IMR-90 (cell line): ENCODE data around the gene POLD1. TPM values are rescaled to one million over a fixed set of nuclear protein-coding genes. Genes with fewer than 3 reads are reported as not detected.

ENCODE experiments used
- ATAC-seq: fragments of 200-7000 bp; cut with Tn5 transposase; 2 replicates; pipeline ENCODE4 v1.9.1; 2020; ENCODE audit warnings: low read depth, mild to moderate bottlenecking, moderate library complexity
- BruUV-seq: library from RNA; stranded (reverse); fragments of 400-500 nt; replicated peaks from 2 replicates; lab custom pipeline; 2021; lab: Mats Ljungman, UMichigan
- CTCF ChIA-PET: fragments of 300-600 bp; formaldehyde crosslinking; extraction: SDS; loops from one replicate; lab custom pipeline; 2021; ENCODE audit warnings: antibody characterized with exemption; lab: Yijun Ruan, JAX
- POLR2A ChIA-PET: fragments of 300-600 bp; sonication (Branson Sonifier 250); formaldehyde crosslinking; loops from one replicate; lab custom pipeline; 2022; ENCODE audit warnings: antibody characterized with exemption; ENCODE audit not compliant: unreplicated experiment; lab: Charles Lee
- DNase-seq: peaks from one replicate; pipeline ENCODE4 v3.0.0; 2013
- H2AFZ ChIP-seq: replicated peaks from 2 replicates; pipeline ENCODE3; 2013; ENCODE audit warnings: low read length, mild to moderate bottlenecking; ENCODE audit not compliant: poor library complexity
- H2AK5ac ChIP-seq: 2 replicates; pipeline ENCODE4 v1.6.1; 2013; ENCODE audit warnings: low read depth, low read length, inconsistent platforms
- H2AK9ac ChIP-seq: replicated peaks from 2 replicates; pipeline ENCODE3; 2013; ENCODE audit warnings: mild to moderate bottlenecking, low read depth, low read length, moderate library complexity; ENCODE audit not compliant: poor library complexity
- H2BK120ac ChIP-seq: 2 replicates; pipeline ENCODE4 v1.6.1; 2013; ENCODE audit warnings: low read depth, low read length, inconsistent platforms
- H2BK15ac ChIP-seq: 3 replicates; pipeline ENCODE4 v1.6.1; 2013; ENCODE audit warnings: low read depth, low read length, inconsistent platforms
- H2BK20ac ChIP-seq: 2 replicates; pipeline ENCODE4 v1.6.1; 2013; ENCODE audit warnings: low read depth, mild to moderate bottlenecking, inconsistent platforms, low read length, moderate library complexity
- H2BK5ac ChIP-seq: 2 replicates; pipeline ENCODE4 v1.6.1; 2013; ENCODE audit warnings: mild to moderate bottlenecking, low read depth, low read length, inconsistent platforms; ENCODE audit not compliant: poor library complexity, severe bottlenecking
- H3K14ac ChIP-seq: replicated peaks from 2 replicates; pipeline ENCODE4 v1.6.1; 2013; ENCODE audit warnings: low read depth, low read length, inconsistent platforms
- H3K18ac ChIP-seq: 2 replicates; pipeline ENCODE4 v1.6.1; 2013; ENCODE audit warnings: low read depth, low read length, control low read depth
- H3K23ac ChIP-seq: 2 replicates; pipeline ENCODE4 v1.6.1; 2013; ENCODE audit warnings: low read depth, low read length, inconsistent platforms
- H3K27ac ChIP-seq: 2 replicates; pipeline ENCODE4 v1.5.1; 2013; ENCODE audit warnings: mild to moderate bottlenecking, control low read depth, low read length; ENCODE audit not compliant: insufficient read depth
- H3K27me3 ChIP-seq: 2 replicates; pipeline ENCODE4 v1.6.1; 2013; ENCODE audit warnings: low read length; ENCODE audit not compliant: control insufficient read depth, insufficient read depth
- H3K36me3 ChIP-seq: 2 replicates; pipeline ENCODE4 v1.6.1; 2013; ENCODE audit warnings: low read length, mixed read lengths; ENCODE audit not compliant: control insufficient read depth, insufficient read depth
- H3K4ac ChIP-seq: 2 replicates; pipeline ENCODE4 v1.6.1; 2013; ENCODE audit warnings: low read depth, low read length, inconsistent platforms
- H3K4me1 ChIP-seq: 2 replicates; pipeline ENCODE4 v1.6.1; 2013; ENCODE audit warnings: low read length, mixed read lengths; ENCODE audit not compliant: control insufficient read depth, insufficient read depth
- H3K4me2 ChIP-seq: 2 replicates; pipeline ENCODE4 v1.6.1; 2013; ENCODE audit warnings: low read depth, mild to moderate bottlenecking, control low read depth, low read length, moderate library complexity
- H3K4me3 ChIP-seq: 2 replicates; pipeline ENCODE4 v1.5.1; 2013; ENCODE audit warnings: low read depth, mild to moderate bottlenecking, control low read depth, low read length, moderate library complexity; ENCODE audit not compliant: insufficient read depth
- H3K56ac ChIP-seq: 2 replicates; pipeline ENCODE4 v1.6.1; 2013; ENCODE audit warnings: low read length, inconsistent platforms; ENCODE audit not compliant: insufficient read depth; ENCODE audit errors: extremely low read depth
- H3K79me1 ChIP-seq, 2 experiments: 2 replicates each; pipeline ENCODE4 v1.6.1; 2013; ENCODE audit warnings: low read length in 2 of 2, inconsistent platforms in 1 of 2, low read depth in 1 of 2
- H3K9ac ChIP-seq: 2 replicates; pipeline ENCODE4 v1.6.1; 2013; ENCODE audit warnings: low read depth, low read length, control low read depth
- H3K9me1 ChIP-seq: 2 replicates; pipeline ENCODE4 v1.6.1; 2013; ENCODE audit warnings: low read length, inconsistent platforms; ENCODE audit not compliant: insufficient read depth
- H3K9me3 ChIP-seq: 2 replicates; pipeline ENCODE4 v1.6.1; 2013; ENCODE audit warnings: low read length; ENCODE audit not compliant: control insufficient read depth, insufficient read depth
- H4K20me1 ChIP-seq: 2 replicates; pipeline ENCODE4 v1.6.1; 2013; ENCODE audit warnings: low read length, inconsistent platforms; ENCODE audit not compliant: insufficient read depth
- H4K5ac ChIP-seq: 2 replicates; pipeline ENCODE4 v1.6.1; 2013; ENCODE audit warnings: mild to moderate bottlenecking, low read depth, low read length, control low read depth
- H4K8ac ChIP-seq, 2 experiments: 2 replicates each; pipeline ENCODE4 v1.6.1; 2013; ENCODE audit warnings: low read depth in 2 of 2, low read length in 2 of 2, control low read depth in 1 of 2, inconsistent platforms in 1 of 2
- H4K91ac ChIP-seq: 2 replicates; pipeline ENCODE4 v1.6.1; 2013; ENCODE audit warnings: low read depth, low read length, inconsistent platforms; ENCODE audit not compliant: insufficient read depth
- BHLHE40 ChIP-seq: fragments of 150-350 bp; IDR thresholded peaks from 2 replicates; pipeline ENCODE4 v1.6.1; 2016; ENCODE audit warnings: mild to moderate bottlenecking, low read depth, low read length
- ELK1 ChIP-seq: fragments of 150-350 bp; IDR thresholded peaks from 2 replicates; pipeline ENCODE4 v1.6.1; 2016; ENCODE audit warnings: low read depth, mild to moderate bottlenecking, low read length, moderate library complexity, borderline replicate concordance
- FOS ChIP-seq: fragments of 150-350 bp; IDR thresholded peaks from 2 replicates; pipeline ENCODE4 v1.6.1; 2016; ENCODE audit warnings: low read depth, low read length
- MAFK ChIP-seq: IDR thresholded peaks from 2 replicates; pipeline ENCODE4 v1.6.1; 2012; ENCODE audit warnings: low read depth, low read length, improper control_type of control experiment
- USF2 ChIP-seq: fragments of 150-350 bp; IDR thresholded peaks from 2 replicates; pipeline ENCODE4 v1.6.1; 2017; ENCODE audit warnings: mild to moderate bottlenecking, antibody characterized with exemption, low read length, low read depth
- WGBS, 2 experiments: methylation state at CpG; one replicate each; pipeline versions ENCODE4 v1.1.5 to v1.1.7; 2013; ENCODE audit warnings: missing lambda C conversion rate in 2 of 2; ENCODE audit not compliant: insufficient read length in 1 of 2; ENCODE audit errors: extremely low coverage in 2 of 2; 5-methylcytosine and 5-hydroxymethylcytosine counted together
- dilution Hi-C: fragments of 300-500 bp; cut with HindIII; formaldehyde crosslinking; loops from one replicate; pipeline ENCODE4 v1.14.3; 2018; ENCODE audit warnings: low sequenced_read_pairs; ENCODE audit not compliant: unreplicated experiment
- in situ Hi-C: fragments of 300-500 bp; cut with MboI; formaldehyde crosslinking; loops from 3 replicates; pipeline ENCODE4 v1.14.3; 2019; ENCODE audit warnings: low sequenced_read_pairs, inconsistent platforms, mixed read lengths
- intact Hi-C: fragments of 100-400 bp; cut with micrococcal nuclease; formaldehyde crosslinking; loops from 2 replicates; pipeline ENCODE4 v1.10.0; 2022
- polyA plus RNA-seq, 3 experiments: library from polyadenylated mRNA; depleted of rRNA; stranded (reverse); fragments of >200 nt; gene quantifications; 2 replicates each; pipeline ENCODE4 v1.2.3, GENCODE V29; 2012; ENCODE audit warnings: low replicate concordance in 1 of 3
- total RNA-seq: library from RNA; depleted of rRNA; stranded (reverse); fragments of >200 nt; gene quantifications from 2 replicates; pipeline ENCODE4 v1.2.3, GENCODE V29; 2012

POLD1 gene
- total and polyA plus RNA-seq, 2 of the 4 experiments (the other 2 are of a cell fraction): 13.8 to 28.9 TPM

- Histone ChIP-seq H3K9ac (no peak overlapping the region), H2BK20ac (no peak overlapping the region), H3K36me3 (no peaks in the 10 kb centered on the region), H2BK120ac (no peak overlapping the region), H2AFZ (peak overlapping the region; percentile 32), H3K4me3 (no peak overlapping the region), H3K27me3 (peaks cover 2% of the 10 kb centered on the region; the same call in 1 of the 2 replicates), H4K8ac (no peak overlapping the region), H3K4me1 (no peaks in the 10 kb centered on the region), H4K20me1 (no peaks in the 10 kb centered on the region), H3K4me2 (no peak overlapping the region), H3K9me1 (no peaks in the 10 kb centered on the region), H2AK9ac (no peak overlapping the region), H2BK15ac (no peak overlapping the region), H4K5ac (no peak overlapping the region), H3K14ac (no peak overlapping the region), H3K18ac (no peak overlapping the region), H4K91ac (no peak overlapping the region), H2BK5ac (no peak overlapping the region), H2AK5ac (no peak overlapping the region), H3K9me3 (no peaks in the 10 kb centered on the region), H3K23ac (no peak overlapping the region), H3K79me1 (no peaks in the 10 kb centered on the region), H3K4ac (no peak overlapping the region), H3K56ac (no peak overlapping the region), H3K27ac (no peak overlapping the region)
- no TSS peak for BruUV-seq
- DNase-seq: no peak
- no peak for ATAC-seq
- POLR2A ChIA-PET: no interaction called here
- TF ChIP-seq FOS (no peak), MAFK (no peak), USF2 (no peak), ELK1 (no peak), BHLHE40 (no peak)
- intact Hi-C loops: no loop called here
- CTCF ChIA-PET: no interaction called here
- in situ Hi-C loops: no loop called here
- dilution Hi-C loops: no loop called here
- WGBS, 2 experiments: 48% methylated on average over 10 of the region's 30 CpGs; no CpG with 5 or more reads in 1 of the 2 experiments
Measured at GRCh38 chr19:50450369-50451222, 66.4 kb downstream of the POLD1 start.
